AG09309 (cell line): ENCODE measurements around the gene MEGF11.

Source experiments
- DNase-seq: peaks from one replicate; pipeline ENCODE4 v3.0.0-alpha.2; 2010; ENCODE audit warnings: low read depth
- H3K4me3 ChIP-seq: 2 replicates; pipeline ENCODE4 v1.5.1; 2011; ENCODE audit warnings: mild to moderate bottlenecking, low read depth, low read length, moderate library complexity; ENCODE audit not compliant: control insufficient read depth
- TF ChIP-seq, protein P1 (sequence below): IDR thresholded peaks from 2 replicates; pipeline ENCODE4 v1.5.1; 2011; ENCODE audit warnings: mild to moderate bottlenecking, low read depth, low read length, inconsistent platforms; ENCODE audit not compliant: insufficient read depth, control insufficient read depth; ENCODE audit errors: missing control alignments

MEGF11 gene

GRCh38 chr15:66114863-66115425 is 138.6 kb downstream of the MEGF11 start:
- TF ChIP-seq, protein P1, sequence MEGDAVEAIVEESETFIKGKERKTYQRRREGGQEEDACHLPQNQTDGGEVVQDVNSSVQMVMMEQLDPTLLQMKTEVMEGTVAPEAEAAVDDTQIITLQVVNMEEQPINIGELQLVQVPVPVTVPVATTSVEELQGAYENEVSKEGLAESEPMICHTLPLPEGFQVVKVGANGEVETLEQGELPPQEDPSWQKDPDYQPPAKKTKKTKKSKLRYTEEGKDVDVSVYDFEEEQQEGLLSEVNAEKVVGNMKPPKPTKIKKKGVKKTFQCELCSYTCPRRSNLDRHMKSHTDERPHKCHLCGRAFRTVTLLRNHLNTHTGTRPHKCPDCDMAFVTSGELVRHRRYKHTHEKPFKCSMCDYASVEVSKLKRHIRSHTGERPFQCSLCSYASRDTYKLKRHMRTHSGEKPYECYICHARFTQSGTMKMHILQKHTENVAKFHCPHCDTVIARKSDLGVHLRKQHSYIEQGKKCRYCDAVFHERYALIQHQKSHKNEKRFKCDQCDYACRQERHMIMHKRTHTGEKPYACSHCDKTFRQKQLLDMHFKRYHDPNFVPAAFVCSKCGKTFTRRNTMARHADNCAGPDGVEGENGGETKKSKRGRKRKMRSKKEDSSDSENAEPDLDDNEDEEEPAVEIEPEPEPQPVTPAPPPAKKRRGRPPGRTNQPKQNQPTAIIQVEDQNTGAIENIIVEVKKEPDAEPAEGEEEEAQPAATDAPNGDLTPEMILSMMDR = no peak
- DNase-seq = no peak
- H3K4me3 ChIP-seq = no peak overlapping the region

DNA sequence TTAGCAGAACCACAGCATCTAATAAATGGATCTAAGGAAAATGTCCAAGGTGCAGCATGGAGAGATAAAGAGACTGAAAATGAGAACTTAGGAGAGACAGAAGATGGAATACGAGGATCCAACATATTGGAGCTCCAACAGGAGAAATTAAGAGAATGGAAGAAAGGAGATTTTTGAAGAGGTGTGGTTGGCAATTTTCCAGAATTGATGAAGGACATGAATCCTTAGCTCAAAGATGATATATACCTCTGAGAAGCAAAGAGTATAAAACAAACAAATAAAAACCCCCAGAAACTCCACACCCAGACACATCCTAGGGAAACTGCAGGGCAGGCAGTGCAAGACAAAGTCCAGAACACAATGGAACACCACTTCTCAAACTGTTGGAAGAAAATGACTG is 141.2 kb downstream of the MEGF11 start:
- H3K4me3 ChIP-seq = no peak overlapping the region
- TF ChIP-seq, protein P1 = no peak
- DNase-seq = no peak

DNA sequence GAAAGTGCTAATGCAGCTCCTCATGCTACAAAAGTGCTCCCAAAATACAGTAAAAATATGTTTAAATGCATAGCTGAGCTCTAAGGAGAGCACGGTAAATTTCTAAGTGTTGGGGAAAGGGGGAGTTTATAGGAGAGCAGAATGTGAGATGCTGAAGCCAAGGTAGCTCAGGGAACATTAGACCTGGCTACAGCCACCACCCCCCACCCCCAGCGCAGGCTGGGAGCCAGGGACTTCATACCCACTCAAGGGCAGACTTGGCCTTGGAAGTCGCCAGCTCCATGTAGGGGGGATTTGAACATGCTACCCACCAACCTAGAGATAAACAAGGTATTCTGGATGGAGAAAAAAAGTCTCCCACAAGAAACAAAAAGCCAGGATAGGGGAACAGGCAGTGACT is 142.2 kb downstream of the MEGF11 start:
- DNase-seq = no peak
- H3K4me3 ChIP-seq = no peak overlapping the region
- TF ChIP-seq, protein P1 = no peak

- H3K4me3 ChIP-seq = no peak overlapping the region
- DNase-seq = no peak
- TF ChIP-seq, protein P1 = no peak
Measured at GRCh38 chr15:66110864-66111263, 142.7 kb downstream of the MEGF11 start.

GRCh38 chr15:66109826-66110225 is 143.7 kb downstream of the MEGF11 start:
- TF ChIP-seq, protein P1 = no peak
- no peak for DNase-seq
- H3K4me3 ChIP-seq = no peak overlapping the region

DNA sequence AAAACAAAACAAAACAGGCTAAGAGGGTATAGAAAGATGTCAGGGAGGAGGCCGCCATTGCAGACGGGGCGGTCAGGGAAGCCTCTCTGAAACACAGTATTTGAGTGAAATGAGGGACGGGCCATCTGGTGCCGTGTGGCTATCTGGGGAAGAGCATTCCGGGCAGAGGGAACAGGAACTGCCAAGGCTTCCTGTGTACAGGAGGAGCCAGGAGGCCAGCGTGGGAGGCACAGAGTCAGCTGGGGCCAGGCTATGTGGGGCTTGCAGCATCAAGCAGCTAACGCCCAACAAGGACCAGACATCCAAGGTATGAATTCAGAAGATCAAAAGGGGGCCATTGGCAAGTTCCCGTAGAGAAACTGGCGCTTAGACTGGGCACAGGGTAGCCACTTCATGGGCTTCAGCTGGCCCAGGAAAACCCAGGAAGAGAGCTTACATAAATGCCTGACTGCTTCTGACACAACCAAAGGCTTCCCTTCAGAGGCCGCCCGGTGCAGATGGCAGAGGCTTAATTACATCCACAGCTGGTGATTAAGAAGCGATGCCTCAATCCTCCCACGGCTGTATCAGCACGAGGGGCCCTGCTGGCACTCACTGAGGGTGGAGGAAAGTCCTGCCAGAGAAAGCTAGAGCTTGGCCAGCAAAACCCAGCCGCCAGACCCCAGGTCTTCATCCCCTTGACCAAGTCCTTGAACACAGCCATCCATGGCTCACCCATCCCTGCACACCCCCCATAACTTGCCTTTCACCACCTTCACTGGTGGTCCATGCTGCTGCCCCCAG is 144.9 kb downstream of the MEGF11 start:
- no peak overlapping the region for H3K4me3 ChIP-seq
- no peak for DNase-seq
- TF ChIP-seq, protein P1 = no peak
